HCT116 (cell line): ENCODE measurements around the gene SERPINB11. TPM values are rescaled to one million over a fixed set of nuclear protein-coding genes. Genes with fewer than 3 reads are reported as not detected.

Experiments
- ATAC-seq: fragments of 200-7000 bp; cut with Tn5 transposase; 2 replicates; pipeline ENCODE4 v1.9.1; 2020; ENCODE audit warnings: mild to moderate bottlenecking, moderate library complexity
- BruUV-seq: library from RNA; stranded (reverse); fragments of 400-500 nt; replicated peaks from 2 replicates; lab custom pipeline; 2021; lab: Mats Ljungman, UMichigan
- CTCF ChIA-PET: fragments of 300-600 bp; sonication (Branson Sonifier 250); formaldehyde crosslinking; loops from one replicate; lab custom pipeline; 2021; ENCODE audit warnings: antibody characterized with exemption; lab: Charles Lee
- POLR2A ChIA-PET: fragments of 300-600, 350-600 bp; sonication (Branson Sonifier 250); formaldehyde crosslinking; loops from one replicate; lab custom pipeline; 2021; ENCODE audit warnings: antibody characterized with exemption; lab: Charles Lee
- RAD21 ChIA-PET, 2 experiments: fragments of 300-600 bp; sonication (Branson Sonifier 250); formaldehyde crosslinking; loops; one replicate each; lab custom pipeline; 2023; ENCODE audit warnings: low total read pairs in 2 of 2; ENCODE audit not compliant: uncharacterized antibody in 2 of 2, unreplicated experiment in 2 of 2, low non-redundant PET in 1 of 2; lab: Charles Lee
- DNase-seq: peaks from one replicate; pipeline ENCODE4 v3.0.0-alpha.2; 2010; ENCODE audit warnings: low read depth, low spot score
- H2AFZ ChIP-seq: fragments of 200-600 bp; shearing (Covaris generic), sonication (generic); 2 replicates; pipeline ENCODE4 v1.6.1; 2017; ENCODE audit warnings: low read depth, mixed run types, mixed read lengths, antibody characterized with exemption, low read length; ENCODE audit not compliant: poor library complexity, severe bottlenecking
- H3K27ac ChIP-seq: 2 replicates; pipeline ENCODE4 v1.5.1; 2012; ENCODE audit warnings: low read depth, low read length
- H3K27me3 ChIP-seq: fragments of 200-600 bp; sonication (generic); 2 replicates; pipeline ENCODE4 v1.6.1; 2016; ENCODE audit warnings: mixed run types, low read length, mixed read lengths; ENCODE audit not compliant: insufficient read depth
- H3K36me3 ChIP-seq, 2 experiments: fragments of 200-500 bp in 1 of 2; fragments of 200-600 bp in 1 of 2; sonication (Bioruptor generic) in 1 of 2; sonication (generic) in 1 of 2; 2 replicates each; pipeline versions ENCODE4 v1.5.1 to v1.6.1; 2014 to 2016; ENCODE audit warnings: low read length in 2 of 2, inconsistent platforms in 1 of 2, mixed read lengths in 1 of 2, mixed run types in 1 of 2; ENCODE audit not compliant: insufficient read depth in 2 of 2, control insufficient read depth in 1 of 2
- H3K4me1 ChIP-seq, 2 experiments: fragments of 200-600 bp in 1 of 2; sonication (generic) in 1 of 2; 2 replicates each; pipeline versions ENCODE4 v1.5.1 to v1.6.1; 2012 to 2017; ENCODE audit warnings: low read length in 2 of 2, inconsistent platforms in 1 of 2, mild to moderate bottlenecking in 1 of 2, mixed read lengths in 1 of 2, mixed run types in 1 of 2, moderate library complexity in 1 of 2; ENCODE audit not compliant: insufficient read depth in 2 of 2, control insufficient read depth in 1 of 2
- H3K4me2 ChIP-seq: fragments of 200-600 bp; sonication (generic); 2 replicates; pipeline ENCODE4 v1.6.1; 2017; ENCODE audit warnings: mixed run types, low read length, mixed read lengths
- H3K4me3 ChIP-seq, 2 experiments: fragments of 200-600 bp in 1 of 2; sonication (generic) in 1 of 2; replicated peaks in 1 of 2; 2 replicates each; pipeline ENCODE4 v1.5.1; 2011 to 2016; ENCODE audit warnings: low read length in 2 of 2, control low read depth in 1 of 2, low read depth in 1 of 2, mild to moderate bottlenecking in 1 of 2, mixed read lengths in 1 of 2, mixed run types in 1 of 2
- H3K79me2 ChIP-seq: fragments of 200-600 bp; sonication (generic); 2 replicates; pipeline ENCODE4 v1.6.1; 2017; ENCODE audit warnings: mild to moderate bottlenecking, mixed run types, low read length, moderate library complexity, mixed read lengths; ENCODE audit not compliant: insufficient read depth
- H3K9ac ChIP-seq: fragments of 200-600 bp; sonication (generic); 2 replicates; pipeline ENCODE4 v1.6.1; 2016; ENCODE audit warnings: low read length, mixed read lengths
- H3K9me2 ChIP-seq: fragments of 200-600 bp; sonication (generic), shearing (Covaris generic); 2 replicates; pipeline ENCODE4 v1.6.1; 2017; ENCODE audit warnings: mixed run types, mild to moderate bottlenecking, moderate library complexity; ENCODE audit not compliant: insufficient read depth
- H3K9me3 ChIP-seq, 2 experiments: fragments of 200-500 bp in 1 of 2; fragments of 200-600 bp in 1 of 2; sonication (Bioruptor generic) in 1 of 2; sonication (generic) in 1 of 2; 2 replicates each; pipeline ENCODE4 v1.6.1; 2014 to 2017; ENCODE audit warnings: low read length in 2 of 2, mixed read lengths in 2 of 2, inconsistent platforms in 1 of 2, low read depth in 1 of 2, mild to moderate bottlenecking in 1 of 2, mixed run types in 1 of 2, moderate library complexity in 1 of 2; ENCODE audit not compliant: control insufficient read depth in 1 of 2, insufficient read depth in 1 of 2
- H4K20me1 ChIP-seq: fragments of 200-600 bp; sonication (generic), shearing (Covaris generic); 2 replicates; pipeline ENCODE4 v1.6.1; 2017; ENCODE audit warnings: mixed run types, mild to moderate bottlenecking, moderate library complexity; ENCODE audit not compliant: insufficient read depth
- ATF3 ChIP-seq: IDR thresholded peaks from 2 replicates; pipeline ENCODE4 v1.6.1; 2012
- CBX3 ChIP-seq: IDR thresholded peaks from 2 replicates; pipeline ENCODE4 v1.6.1; 2012; ENCODE audit warnings: low read depth
- CEBPB ChIP-seq: IDR thresholded peaks from 2 replicates; pipeline ENCODE4 v1.6.1; 2012; ENCODE audit warnings: low read depth
- EGR1 ChIP-seq: IDR thresholded peaks from 2 replicates; pipeline ENCODE4 v1.6.1; 2012; ENCODE audit warnings: low read depth
- JUND ChIP-seq: IDR thresholded peaks from 2 replicates; pipeline ENCODE4 v1.6.1; 2012
- MAX ChIP-seq: IDR thresholded peaks from 2 replicates; pipeline ENCODE4 v1.6.1; 2012
- POLR2A ChIP-seq: IDR thresholded peaks from 2 replicates; pipeline ENCODE4 v1.7.0; 2011; ENCODE audit warnings: borderline replicate concordance; ENCODE audit not compliant: insufficient read depth, insufficient read length; ENCODE audit errors: extremely low read depth
- POLR2AphosphoS5 ChIP-seq: IDR thresholded peaks from 2 replicates; pipeline ENCODE4 v1.6.1; 2011; ENCODE audit warnings: mild to moderate bottlenecking, low read depth, low read length, moderate library complexity
- SP1 ChIP-seq: IDR thresholded peaks from 2 replicates; pipeline ENCODE4 v1.6.1; 2012; ENCODE audit warnings: low read depth
- SRF ChIP-seq: IDR thresholded peaks from 2 replicates; pipeline ENCODE4 v1.6.1; 2012; ENCODE audit warnings: low read depth
- YY1 ChIP-seq: IDR thresholded peaks from 2 replicates; pipeline ENCODE4 v1.6.1; 2011; ENCODE audit warnings: low read length, low read depth, moderate library complexity, mild to moderate bottlenecking; ENCODE audit not compliant: insufficient replicate concordance; ENCODE audit errors: extremely low read depth
- ZFX ChIP-seq: fragments of 450-650 bp; IDR thresholded peaks from 2 replicates; pipeline ENCODE4 v1.6.1; 2017
- ZNF274 ChIP-seq: fragments of 200-500 bp; sonication (Bioruptor generic); IDR thresholded peaks from 2 replicates; pipeline ENCODE4 v1.6.1; 2014; ENCODE audit warnings: mild to moderate bottlenecking, low read depth, low read length, inconsistent platforms
- intact Hi-C: fragments of 100-400 bp; cut with micrococcal nuclease; formaldehyde crosslinking; loops from 2 replicates; pipeline ENCODE4 v1.10.0; 2022
- total RNA-seq: library from RNA; stranded (reverse); gene quantifications from one replicate; pipeline ENCODE4 v1.2.1, GENCODE V29; 2021; ENCODE audit not compliant: unreplicated experiment
- TF ChIP-seq, protein P1 (sequence below): IDR thresholded peaks from 2 replicates; pipeline ENCODE4 v1.6.1; 2012; ENCODE audit warnings: low read depth
- TF ChIP-seq, protein P2 (sequence below), 3 experiments: fragments of 200-600 bp in 1 of 3; sonication (generic) in 1 of 3; IDR thresholded peaks in 2 of 3; conservative IDR thresholded peaks in 1 of 3; 2 replicates each; pipeline ENCODE4 v1.5.1; 2012 to 2017; ENCODE audit warnings: low read depth in 2 of 3, low read length in 2 of 3, antibody characterized with exemption in 1 of 3, borderline replicate concordance in 1 of 3, control low read depth in 1 of 3, mild to moderate bottlenecking in 1 of 3, mixed read lengths in 1 of 3, mixed run types in 1 of 3, moderate library complexity in 1 of 3; ENCODE audit not compliant: insufficient read depth in 1 of 3

The SERPINB11 gene
- total RNA-seq, 1 experiment from 2014 or later: not detected

- TF ChIP-seq, protein P1, sequence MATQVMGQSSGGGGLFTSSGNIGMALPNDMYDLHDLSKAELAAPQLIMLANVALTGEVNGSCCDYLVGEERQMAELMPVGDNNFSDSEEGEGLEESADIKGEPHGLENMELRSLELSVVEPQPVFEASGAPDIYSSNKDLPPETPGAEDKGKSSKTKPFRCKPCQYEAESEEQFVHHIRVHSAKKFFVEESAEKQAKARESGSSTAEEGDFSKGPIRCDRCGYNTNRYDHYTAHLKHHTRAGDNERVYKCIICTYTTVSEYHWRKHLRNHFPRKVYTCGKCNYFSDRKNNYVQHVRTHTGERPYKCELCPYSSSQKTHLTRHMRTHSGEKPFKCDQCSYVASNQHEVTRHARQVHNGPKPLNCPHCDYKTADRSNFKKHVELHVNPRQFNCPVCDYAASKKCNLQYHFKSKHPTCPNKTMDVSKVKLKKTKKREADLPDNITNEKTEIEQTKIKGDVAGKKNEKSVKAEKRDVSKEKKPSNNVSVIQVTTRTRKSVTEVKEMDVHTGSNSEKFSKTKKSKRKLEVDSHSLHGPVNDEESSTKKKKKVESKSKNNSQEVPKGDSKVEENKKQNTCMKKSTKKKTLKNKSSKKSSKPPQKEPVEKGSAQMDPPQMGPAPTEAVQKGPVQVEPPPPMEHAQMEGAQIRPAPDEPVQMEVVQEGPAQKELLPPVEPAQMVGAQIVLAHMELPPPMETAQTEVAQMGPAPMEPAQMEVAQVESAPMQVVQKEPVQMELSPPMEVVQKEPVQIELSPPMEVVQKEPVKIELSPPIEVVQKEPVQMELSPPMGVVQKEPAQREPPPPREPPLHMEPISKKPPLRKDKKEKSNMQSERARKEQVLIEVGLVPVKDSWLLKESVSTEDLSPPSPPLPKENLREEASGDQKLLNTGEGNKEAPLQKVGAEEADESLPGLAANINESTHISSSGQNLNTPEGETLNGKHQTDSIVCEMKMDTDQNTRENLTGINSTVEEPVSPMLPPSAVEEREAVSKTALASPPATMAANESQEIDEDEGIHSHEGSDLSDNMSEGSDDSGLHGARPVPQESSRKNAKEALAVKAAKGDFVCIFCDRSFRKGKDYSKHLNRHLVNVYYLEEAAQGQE: no peak
- TF ChIP-seq, protein P2, sequence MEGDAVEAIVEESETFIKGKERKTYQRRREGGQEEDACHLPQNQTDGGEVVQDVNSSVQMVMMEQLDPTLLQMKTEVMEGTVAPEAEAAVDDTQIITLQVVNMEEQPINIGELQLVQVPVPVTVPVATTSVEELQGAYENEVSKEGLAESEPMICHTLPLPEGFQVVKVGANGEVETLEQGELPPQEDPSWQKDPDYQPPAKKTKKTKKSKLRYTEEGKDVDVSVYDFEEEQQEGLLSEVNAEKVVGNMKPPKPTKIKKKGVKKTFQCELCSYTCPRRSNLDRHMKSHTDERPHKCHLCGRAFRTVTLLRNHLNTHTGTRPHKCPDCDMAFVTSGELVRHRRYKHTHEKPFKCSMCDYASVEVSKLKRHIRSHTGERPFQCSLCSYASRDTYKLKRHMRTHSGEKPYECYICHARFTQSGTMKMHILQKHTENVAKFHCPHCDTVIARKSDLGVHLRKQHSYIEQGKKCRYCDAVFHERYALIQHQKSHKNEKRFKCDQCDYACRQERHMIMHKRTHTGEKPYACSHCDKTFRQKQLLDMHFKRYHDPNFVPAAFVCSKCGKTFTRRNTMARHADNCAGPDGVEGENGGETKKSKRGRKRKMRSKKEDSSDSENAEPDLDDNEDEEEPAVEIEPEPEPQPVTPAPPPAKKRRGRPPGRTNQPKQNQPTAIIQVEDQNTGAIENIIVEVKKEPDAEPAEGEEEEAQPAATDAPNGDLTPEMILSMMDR (IDR thresholded peaks at IDR 0.05 in 2 of 3, conservative IDR thresholded peaks at IDR 0.05 in 1 of 3; ENCODE audit: borderline replicate concordance in 1 of 3, insufficient read depth in 1 of 3, low read depth in 2 of 3, low read length in 2 of 3): no peak
- TF ChIP-seq CEBPB (no peak), SRF (no peak)
- TF ChIP-seq, all 23 proteins: peak for 0
Observed at GRCh38 chr18:63725682-63726480, 23.1 kb downstream of the SERPINB11 start (continued).

DNA sequence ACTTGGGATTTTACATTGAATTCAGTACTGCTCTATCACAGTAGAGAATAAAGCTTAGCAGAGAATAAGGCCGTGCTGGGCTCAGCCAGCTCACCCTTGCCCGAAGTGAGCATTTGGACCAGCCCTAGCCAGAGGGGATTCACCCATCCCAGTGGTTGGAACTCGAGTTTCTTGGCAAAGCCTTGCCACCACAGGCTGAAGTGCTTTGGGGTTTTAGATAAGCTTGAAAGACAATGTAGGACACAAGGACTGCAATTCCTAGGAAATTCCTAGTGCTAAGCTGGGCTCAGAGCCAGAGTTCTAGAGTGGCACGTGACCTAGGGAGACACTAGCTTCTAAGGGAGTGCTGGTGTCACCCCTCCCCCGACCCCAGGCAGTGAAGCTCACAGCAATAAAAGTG lies 28.0 kb downstream of the SERPINB11 start:
- H2AFZ ChIP-seq: no peak overlapping the region
- BruUV-seq: no TSS peak
- H3K27ac ChIP-seq: no peak overlapping the region
- no peak overlapping the region for H3K4me3 ChIP-seq
- CTCF ChIA-PET: no interaction called here
- no peaks in the 10 kb centered on the region for H3K79me2 ChIP-seq
- ATAC-seq: no peak
- H3K9me2 ChIP-seq: no peaks in the 10 kb centered on the region
- no peak overlapping the region for H3K9ac ChIP-seq
- POLR2A ChIA-PET: no interaction called here
- H3K4me1 ChIP-seq: no peaks in the 10 kb centered on the region
- no peak for DNase-seq
- RAD21 ChIA-PET: no interaction called here
- no peaks in the 10 kb centered on the region for H3K27me3 ChIP-seq
- H3K9me3 ChIP-seq: no peaks in the 10 kb centered on the region
- H3K36me3 ChIP-seq: no peaks in the 10 kb centered on the region
- H4K20me1 ChIP-seq: no peaks in the 10 kb centered on the region
- H3K4me2 ChIP-seq: no peak overlapping the region
- intact Hi-C loops: no loop called here
- TF ChIP-seq EGR1 (no peak), CBX3 (no peak), ATF3 (no peak), ZFX (no peak), ZNF274 (no peak), MAX (no peak), POLR2A (no peak), POLR2AphosphoS5 (no peak), CEBPB (no peak), SRF (no peak), SP1 (no peak), YY1 (no peak), JUND (no peak)
- TF ChIP-seq, protein P1: no peak
